ENCODE measurements around the gene ACYP2.
"Not testable (repeated sequence)": the region's sequence is repeated elsewhere in the genome, so short reads cannot be mapped to it uniquely, and the experiment has no call there.

Gene ACYP2

DNA sequence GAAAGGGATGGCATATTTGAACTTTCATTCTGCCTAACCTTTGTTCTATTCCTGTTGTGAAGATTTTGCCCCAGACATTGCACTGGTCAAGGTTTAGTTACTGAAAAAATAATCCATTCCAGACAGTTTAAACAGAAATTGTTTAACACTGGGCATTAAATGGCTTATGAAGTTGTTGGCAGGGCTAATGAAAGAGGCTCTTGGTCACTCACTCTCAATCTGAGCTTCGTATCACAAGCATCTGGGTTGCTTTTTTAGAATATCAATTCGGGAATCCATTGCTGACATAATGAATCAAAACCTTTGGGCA lies 8.0 kb upstream of the ACYP2 start:
- Histone ChIP-seq H3K4me1 (ENCODE audit: insufficient read depth, low read length) (peaks cover 3% of the 10 kb centered on the region; the same call in 1 of the 2 replicates), H3K79me2 (ENCODE audit: insufficient read depth, low read length) (no peaks in the 10 kb centered on the region), H3K36me3 (ENCODE audit: insufficient read depth, low read length) (no peaks in the 10 kb centered on the region), H4K20me1 (ENCODE audit: insufficient read depth, low read length) (no peaks in the 10 kb centered on the region), H3K9ac (ENCODE audit: low read depth, low read length) (no peak overlapping the region), H3K27ac (ENCODE audit: low read length) (no peak overlapping the region), H3K4me2 (ENCODE audit: insufficient read depth, low read length) (no peak overlapping the region), H3K4me3 (ENCODE audit: low read depth in 1 of 2, low read length in 2 of 2) (no peak overlapping the region), H3K9me3 (ENCODE audit: insufficient read depth, low read length, severe bottlenecking) (no peaks in the 10 kb centered on the region), H2AFZ (ENCODE audit: low read depth, low read length) (no peak overlapping the region), H3K27me3 (ENCODE audit: insufficient read depth, low read length, poor library complexity) (no peaks in the 10 kb centered on the region)
- DNase-seq (no peak), ATAC-seq (ENCODE audit: insufficient read depth, low read depth) (no peak)
- no peak for TF ChIP-seq EZH2 (IDR thresholded peaks at IDR 0.05; ENCODE audit: borderline replicate concordance, low read depth, low read length, severe bottlenecking)
- TF ChIP-seq, protein P1, sequence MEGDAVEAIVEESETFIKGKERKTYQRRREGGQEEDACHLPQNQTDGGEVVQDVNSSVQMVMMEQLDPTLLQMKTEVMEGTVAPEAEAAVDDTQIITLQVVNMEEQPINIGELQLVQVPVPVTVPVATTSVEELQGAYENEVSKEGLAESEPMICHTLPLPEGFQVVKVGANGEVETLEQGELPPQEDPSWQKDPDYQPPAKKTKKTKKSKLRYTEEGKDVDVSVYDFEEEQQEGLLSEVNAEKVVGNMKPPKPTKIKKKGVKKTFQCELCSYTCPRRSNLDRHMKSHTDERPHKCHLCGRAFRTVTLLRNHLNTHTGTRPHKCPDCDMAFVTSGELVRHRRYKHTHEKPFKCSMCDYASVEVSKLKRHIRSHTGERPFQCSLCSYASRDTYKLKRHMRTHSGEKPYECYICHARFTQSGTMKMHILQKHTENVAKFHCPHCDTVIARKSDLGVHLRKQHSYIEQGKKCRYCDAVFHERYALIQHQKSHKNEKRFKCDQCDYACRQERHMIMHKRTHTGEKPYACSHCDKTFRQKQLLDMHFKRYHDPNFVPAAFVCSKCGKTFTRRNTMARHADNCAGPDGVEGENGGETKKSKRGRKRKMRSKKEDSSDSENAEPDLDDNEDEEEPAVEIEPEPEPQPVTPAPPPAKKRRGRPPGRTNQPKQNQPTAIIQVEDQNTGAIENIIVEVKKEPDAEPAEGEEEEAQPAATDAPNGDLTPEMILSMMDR (IDR thresholded peaks at IDR 0.05; ENCODE audit: borderline replicate concordance, extremely low read depth, low read length, poor library complexity, severe bottlenecking) = no peak

DNA sequence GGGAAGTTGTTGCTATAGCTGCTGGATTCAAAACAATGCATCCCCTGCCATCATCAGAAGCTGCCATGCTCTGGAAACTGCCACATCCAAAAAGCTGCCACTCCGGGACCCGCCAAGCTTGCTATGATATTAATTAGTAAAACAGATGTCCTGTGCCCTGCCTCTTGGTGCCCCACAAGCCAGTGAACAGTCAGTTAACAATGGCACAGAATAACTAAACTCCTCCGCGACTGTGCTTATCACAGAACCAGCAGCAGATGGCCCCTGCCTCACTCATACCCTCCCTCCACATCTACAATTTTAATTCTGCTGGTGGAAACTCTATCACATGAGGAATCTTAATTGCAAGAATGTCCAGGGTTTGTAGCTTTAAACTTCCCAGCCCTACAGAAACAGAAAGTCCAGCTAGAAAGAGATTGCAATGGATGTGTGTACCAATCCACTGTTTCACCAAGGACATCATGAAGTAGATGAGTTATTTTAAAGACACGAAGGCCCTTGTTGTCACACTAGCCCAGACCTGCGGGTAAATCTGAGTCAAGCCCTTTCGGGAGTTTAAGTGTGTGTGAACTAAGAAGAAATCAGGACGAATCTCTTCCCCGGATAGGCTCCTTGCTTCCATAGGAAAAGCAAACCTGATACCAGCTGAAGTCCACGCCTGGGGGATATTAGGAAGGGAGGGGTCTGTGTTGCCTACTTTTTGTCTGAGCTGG lies 7.4 kb upstream of the ACYP2 start:
- peaks cover 3% of the 10 kb centered on the region; the same call in 1 of the 2 replicates for H3K4me1 ChIP-seq (ENCODE audit: insufficient read depth, low read length)
- no peak overlapping the region for H3K27ac ChIP-seq (ENCODE audit: low read length)
- H3K9ac ChIP-seq (ENCODE audit: low read depth, low read length) = no peak overlapping the region
- H3K27me3 ChIP-seq (ENCODE audit: insufficient read depth, low read length, poor library complexity) = no peaks in the 10 kb centered on the region
- TF ChIP-seq, protein P1 (IDR thresholded peaks at IDR 0.05; ENCODE audit: borderline replicate concordance, extremely low read depth, low read length, poor library complexity, severe bottlenecking) = no peak
- no peak for TF ChIP-seq EZH2 (IDR thresholded peaks at IDR 0.05; ENCODE audit: borderline replicate concordance, low read depth, low read length, severe bottlenecking)
- no peaks in the 10 kb centered on the region for H3K36me3 ChIP-seq (ENCODE audit: insufficient read depth, low read length)
- no peak overlapping the region for H3K4me3 ChIP-seq (ENCODE audit: low read depth in 1 of 2, low read length in 2 of 2)
- H3K9me3 ChIP-seq (ENCODE audit: insufficient read depth, low read length, severe bottlenecking) = no peaks in the 10 kb centered on the region
- ATAC-seq (ENCODE audit: insufficient read depth, low read depth) (no peak), DNase-seq (no peak)
- H3K4me2 ChIP-seq (ENCODE audit: insufficient read depth, low read length) = no peak overlapping the region
- H4K20me1 ChIP-seq (ENCODE audit: insufficient read depth, low read length) = no peaks in the 10 kb centered on the region
- H2AFZ ChIP-seq (ENCODE audit: low read depth, low read length) = no peak overlapping the region
- no peaks in the 10 kb centered on the region for H3K79me2 ChIP-seq (ENCODE audit: insufficient read depth, low read length)

DNA sequence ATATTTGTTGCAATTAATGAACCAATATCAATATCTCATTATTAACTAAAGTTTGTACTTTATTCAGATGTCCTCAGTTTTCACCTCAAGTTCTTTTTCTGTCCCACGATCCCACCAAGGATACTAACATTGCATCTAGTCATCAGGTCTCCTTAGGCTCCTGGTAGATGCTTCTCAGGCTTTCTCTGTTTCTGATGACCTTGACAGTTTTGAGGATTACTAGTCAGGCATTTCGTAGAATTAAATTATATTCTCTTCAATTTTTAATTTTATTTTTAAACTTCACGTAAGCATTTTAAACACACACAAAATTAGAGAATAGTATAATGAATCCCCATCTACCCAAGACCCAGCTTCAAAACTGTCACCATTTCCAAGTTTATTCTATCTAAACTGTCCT lies 5.6 kb upstream of the ACYP2 start:
- Histone ChIP-seq H4K20me1 (ENCODE audit: insufficient read depth, low read length) (no peaks in the 10 kb centered on the region), H2AFZ (ENCODE audit: low read depth, low read length) (no peak overlapping the region), H3K36me3 (ENCODE audit: insufficient read depth, low read length) (no peaks in the 10 kb centered on the region), H3K79me2 (ENCODE audit: insufficient read depth, low read length) (peaks cover 8% of the 10 kb centered on the region), H3K27me3 (ENCODE audit: insufficient read depth, low read length, poor library complexity) (no peaks in the 10 kb centered on the region), H3K4me1 (ENCODE audit: insufficient read depth, low read length) (peaks cover 13% of the 10 kb centered on the region), H3K9me3 (ENCODE audit: insufficient read depth, low read length, severe bottlenecking) (no peaks in the 10 kb centered on the region), H3K27ac (ENCODE audit: low read length) (no peak overlapping the region), H3K4me2 (ENCODE audit: insufficient read depth, low read length) (no peak overlapping the region), H3K9ac (ENCODE audit: low read depth, low read length) (no peak overlapping the region), H3K4me3 (ENCODE audit: low read depth in 1 of 2, low read length in 2 of 2) (no peak overlapping the region)
- TF ChIP-seq, protein P1 (IDR thresholded peaks at IDR 0.05; ENCODE audit: borderline replicate concordance, extremely low read depth, low read length, poor library complexity, severe bottlenecking) = no peak
- TF ChIP-seq EZH2 (IDR thresholded peaks at IDR 0.05; ENCODE audit: borderline replicate concordance, low read depth, low read length, severe bottlenecking) = no peak
- DNase-seq (no peak), ATAC-seq (ENCODE audit: insufficient read depth, low read depth) (no peak)

- peak overlapping the region; percentile 98 for H3K27ac ChIP-seq (ENCODE audit: low read length)
- not testable (repeated sequence) for H4K20me1 ChIP-seq (ENCODE audit: insufficient read depth, low read length); ATAC-seq (ENCODE audit: insufficient read depth, low read depth); H3K27me3 ChIP-seq (ENCODE audit: insufficient read depth, low read length, poor library complexity); DNase-seq; H3K36me3 ChIP-seq (ENCODE audit: insufficient read depth, low read length)
- H3K9me3 ChIP-seq (ENCODE audit: insufficient read depth, low read length, severe bottlenecking) = peaks cover 13% of the 10 kb centered on the region
- peaks cover 15% of the 10 kb centered on the region for H3K79me2 ChIP-seq (ENCODE audit: insufficient read depth, low read length)
- peak overlapping the region; percentile 83 for H2AFZ ChIP-seq (ENCODE audit: low read depth, low read length)
- H3K4me3 ChIP-seq (ENCODE audit: low read depth in 1 of 2, low read length in 2 of 2) = peak overlapping the region; percentile 73 to 75
- peak overlapping the region; percentile 97 for H3K9ac ChIP-seq (ENCODE audit: low read depth, low read length)
- H3K4me2 ChIP-seq (ENCODE audit: insufficient read depth, low read length) = peak overlapping the region; percentile 85
- peaks cover 19% of the 10 kb centered on the region for H3K4me1 ChIP-seq (ENCODE audit: insufficient read depth, low read length)
Measured at GRCh38 chr2:54114479-54114878, 936 bp upstream of the ACYP2 start.

All from DND-41 (cell line).